GM12874 (cell line): Measurements from ENCODE around the gene COPS8.

ENCODE experiments used
- CTCF ChIP-seq: IDR thresholded peaks from 2 replicates; pipeline ENCODE4 v1.5.1; 2011; ENCODE audit warnings: low read depth, mild to moderate bottlenecking, control low read depth, low read length, moderate library complexity; ENCODE audit not compliant: insufficient read depth

The COPS8 gene

GRCh38 chr2:237129625-237130263 lies 44.1 kb downstream of the COPS8 start:
- TF ChIP-seq CTCF, result no peak

GRCh38 chr2:237130562-237131421 lies 45.1 kb downstream of the COPS8 start:
- no peak for TF ChIP-seq CTCF

GRCh38 chr2:237131749-237132533 lies 46.3 kb downstream of the COPS8 start:
- TF ChIP-seq CTCF, result no peak

- peak; percentile 58 for TF ChIP-seq CTCF
These were observed 47.1 kb downstream of the COPS8 start for GRCh38 chr2:237132799-237133198.

GRCh38 chr2:237134321-237135230 lies 48.9 kb downstream of the COPS8 start:
- TF ChIP-seq CTCF, result no peak

GRCh38 chr2:237136824-237137223 lies 51.1 kb downstream of the COPS8 start:
- no peak for TF ChIP-seq CTCF
